Tibial nerve (tissue), 4 donors: ENCODE results near the gene LATS2.
"Not testable (repeated sequence)": the region's sequence is repeated elsewhere in the genome, so short reads cannot be mapped to it uniquely, and the experiment has no call there.

ENCODE experiments used
- CTCF ChIP-seq, 5 experiments: fragments of 200-600 bp in 3 of 5; fragments of 450-650 bp in 2 of 5; sonication (generic) in 3 of 5; IDR thresholded peaks; one replicate each; pipeline ENCODE4 v1.5.1; 2016 to 2019; ENCODE audit warnings: antibody characterized with exemption in 5 of 5, mild to moderate bottlenecking in 3 of 5, moderate library complexity in 2 of 5
- EP300 ChIP-seq, 2 donors: sonication (generic); formaldehyde crosslinking; IDR thresholded peaks; one replicate each; pipeline ENCODE4 v1.6.1; 2017; ENCODE audit warnings: antibody characterized with exemption in 2 of 2, mild to moderate bottlenecking in 1 of 2
- POLR2A ChIP-seq, 2 donors: fragments of 450-650 bp; IDR thresholded peaks; one replicate each; pipeline ENCODE4 v1.6.1; 2017; ENCODE audit warnings: antibody characterized with exemption in 2 of 2, mild to moderate bottlenecking in 2 of 2, moderate library complexity in 2 of 2

GRCh38 chr13:20940511-20940910, 120.9 kb downstream of the LATS2 start:
- TF ChIP-seq EP300, POLR2A, CTCF (IDR thresholded peaks at IDR 0.05): not testable (repeated sequence)
